A673 (cell line): ENCODE measurements around the gene ANKRD13A.

Source experiments
- CTCF ChIP-seq: fragments of 300-800, 200-600 bp; sonication (generic); conservative IDR thresholded peaks from 2 replicates; pipeline ENCODE4 v1.5.1; 2017; ENCODE audit warnings: low read depth, mild to moderate bottlenecking, antibody characterized with exemption, low read length, moderate library complexity, mixed read lengths
- EZH2 ChIP-seq: fragments of 200-600 bp; sonication (generic); IDR thresholded peaks from 2 replicates; pipeline ENCODE4 v1.6.1; 2017; ENCODE audit warnings: borderline replicate concordance, low read depth, mild to moderate bottlenecking, mixed read lengths, antibody characterized with exemption, low read length; ENCODE audit not compliant: poor library complexity, severe bottlenecking

GRCh38 chr12:110042264-110042663, 43.0 kb downstream of the ANKRD13A start:
- no peak for TF ChIP-seq CTCF
- TF ChIP-seq EZH2 = no peak
